ENCODE measurements around the gene MMP2.

MMP2 gene

GRCh38 chr16:55534756-55535155 is 55.8 kb downstream of the MMP2 start:
- Histone ChIP-seq H3K9ac (ENCODE audit: low read depth, low read length) (no peak overlapping the region), H3K4me1 (ENCODE audit: insufficient read depth, low read length) (no peaks in the 10 kb centered on the region), H3K9me3 (ENCODE audit: control insufficient read depth, insufficient read depth, low read length) (no peaks in the 10 kb centered on the region), H3K36me3 (ENCODE audit: insufficient read depth, low read length) (no peaks in the 10 kb centered on the region)

DNA sequence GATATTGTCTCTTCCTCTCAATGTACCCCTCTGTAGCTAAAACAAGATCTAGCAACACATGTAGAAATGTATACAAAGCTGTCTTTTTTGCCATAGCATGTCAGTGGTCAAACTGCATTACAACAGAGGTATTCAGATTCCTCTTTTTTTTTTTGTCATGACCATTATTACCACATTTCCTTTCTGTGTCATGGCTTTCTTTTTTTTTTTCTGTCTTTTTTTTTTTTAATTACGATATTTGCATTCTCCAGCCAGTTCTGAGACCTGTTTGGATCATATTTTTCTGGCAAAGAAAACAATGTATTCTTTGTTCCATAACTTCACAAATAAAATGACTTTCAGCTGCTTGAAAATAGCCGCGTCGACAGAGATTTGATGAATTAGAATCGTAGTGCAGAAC is 60.1 kb downstream of the MMP2 start:
- no peaks in the 10 kb centered on the region for H3K36me3 ChIP-seq (ENCODE audit: insufficient read depth, low read length)
- H3K9ac ChIP-seq (ENCODE audit: low read depth, low read length), result no peak overlapping the region
- H3K4me1 ChIP-seq (ENCODE audit: insufficient read depth, low read length), result no peaks in the 10 kb centered on the region
- no peaks in the 10 kb centered on the region for H3K9me3 ChIP-seq (ENCODE audit: control insufficient read depth, insufficient read depth, low read length)

GRCh38 chr16:55539488-55539887 is 60.5 kb downstream of the MMP2 start:
- Histone ChIP-seq H3K4me1 (ENCODE audit: insufficient read depth, low read length) (no peaks in the 10 kb centered on the region), H3K36me3 (ENCODE audit: insufficient read depth, low read length) (no peaks in the 10 kb centered on the region), H3K9me3 (ENCODE audit: control insufficient read depth, insufficient read depth, low read length) (no peaks in the 10 kb centered on the region), H3K9ac (ENCODE audit: low read depth, low read length) (no peak overlapping the region)

DNA sequence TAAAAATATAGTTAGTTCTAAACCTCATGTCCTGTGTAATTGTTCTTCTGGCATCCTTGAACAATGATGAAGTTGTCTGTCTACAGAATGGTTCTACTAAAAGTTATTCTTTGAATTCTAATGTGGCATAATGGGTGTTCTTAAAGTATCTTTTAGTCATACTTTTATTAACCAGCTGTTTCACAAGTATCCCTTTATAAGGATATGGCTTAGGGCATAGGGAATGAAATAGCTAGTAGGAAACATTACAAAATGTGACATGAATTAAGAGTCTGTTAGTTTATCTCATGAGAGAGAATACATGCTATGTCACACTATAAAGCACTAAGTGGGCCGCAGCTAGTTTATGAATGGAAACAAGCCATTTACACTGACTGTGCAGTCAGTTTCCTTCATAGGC is 61.2 kb downstream of the MMP2 start:
- H3K9ac ChIP-seq (ENCODE audit: low read depth, low read length), result no peak overlapping the region
- H3K4me1 ChIP-seq (ENCODE audit: insufficient read depth, low read length), result no peaks in the 10 kb centered on the region
- H3K9me3 ChIP-seq (ENCODE audit: control insufficient read depth, insufficient read depth, low read length), result no peaks in the 10 kb centered on the region
- no peaks in the 10 kb centered on the region for H3K36me3 ChIP-seq (ENCODE audit: insufficient read depth, low read length)

DNA sequence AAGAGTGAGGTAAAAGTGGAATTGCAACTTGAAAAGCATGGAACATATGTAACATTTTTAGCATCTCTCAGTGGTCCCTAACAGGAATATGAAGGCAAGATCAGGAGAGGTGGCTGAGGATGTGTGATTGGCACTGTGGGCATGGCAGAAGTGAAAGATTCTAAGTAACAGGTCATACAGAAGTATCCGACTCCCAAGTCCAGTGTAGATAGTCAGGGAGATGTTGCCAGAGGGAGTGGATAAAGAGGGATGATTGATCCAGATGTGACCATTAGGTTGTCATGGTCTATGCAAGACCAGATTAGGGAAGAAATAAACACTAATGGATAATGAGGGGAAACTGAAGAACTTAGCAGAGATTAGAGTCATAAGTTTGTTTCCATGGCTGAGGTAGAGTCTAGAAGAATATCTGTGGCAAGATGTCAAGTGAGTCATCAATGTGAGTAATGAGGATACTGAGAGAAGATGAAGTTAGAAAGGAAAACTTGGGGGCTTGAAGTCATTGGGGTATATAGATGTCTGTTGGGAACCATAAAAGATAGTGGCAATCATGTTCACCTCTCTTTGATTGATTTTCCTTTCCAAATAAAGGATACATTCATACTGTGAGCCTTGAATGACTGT is 63.6 kb downstream of the MMP2 start:
- H3K9me3 ChIP-seq (ENCODE audit: control insufficient read depth, insufficient read depth, low read length), result no peaks in the 10 kb centered on the region
- no peaks in the 10 kb centered on the region for H3K36me3 ChIP-seq (ENCODE audit: insufficient read depth, low read length)
- no peak overlapping the region for H3K9ac ChIP-seq (ENCODE audit: low read depth, low read length)
- no peaks in the 10 kb centered on the region for H3K4me1 ChIP-seq (ENCODE audit: insufficient read depth, low read length)

- no peak overlapping the region for H3K9ac ChIP-seq (ENCODE audit: low read depth, low read length)
- no peaks in the 10 kb centered on the region for H3K4me1 ChIP-seq (ENCODE audit: insufficient read depth, low read length)
- H3K9me3 ChIP-seq (ENCODE audit: control insufficient read depth, insufficient read depth, low read length), result no peaks in the 10 kb centered on the region
- H3K36me3 ChIP-seq (ENCODE audit: insufficient read depth, low read length), result no peaks in the 10 kb centered on the region
Measured at GRCh38 chr16:55543472-55543871, 64.5 kb downstream of the MMP2 start.

- H3K4me1 ChIP-seq (ENCODE audit: insufficient read depth, low read length), result no peaks in the 10 kb centered on the region
- no peak overlapping the region for H3K9ac ChIP-seq (ENCODE audit: low read depth, low read length)
- 0 out of 2 replicates have a peak, but pooled peaks cover 2% of the 10 kb centered on the region for H3K9me3 ChIP-seq (ENCODE audit: control insufficient read depth, insufficient read depth, low read length)
- H3K36me3 ChIP-seq (ENCODE audit: insufficient read depth, low read length), result no peaks in the 10 kb centered on the region
Measured at GRCh38 chr16:55552621-55553020, 73.6 kb downstream of the MMP2 start.

DNA sequence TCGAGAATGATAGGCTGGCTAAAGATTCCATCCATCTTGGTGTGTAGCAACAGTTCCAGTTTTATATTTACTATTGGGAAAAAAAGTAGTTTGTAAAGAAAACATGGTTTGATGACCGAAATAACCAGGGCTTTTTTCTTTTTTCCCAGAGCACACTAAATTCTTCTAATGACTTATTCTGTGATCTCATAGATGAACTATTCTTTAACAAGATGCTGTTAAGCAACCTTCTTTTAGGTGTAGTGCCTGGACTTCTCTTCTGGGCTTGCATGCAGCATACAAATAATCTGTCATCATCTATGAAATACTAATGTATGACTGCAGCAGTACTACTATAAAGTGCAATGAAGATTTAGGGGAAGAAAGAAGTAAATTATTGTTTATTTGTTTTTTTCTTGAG is 76.4 kb downstream of the MMP2 start:
- H3K36me3 ChIP-seq (ENCODE audit: insufficient read depth, low read length), result no peaks in the 10 kb centered on the region
- 0 out of 2 replicates have a peak, but pooled peaks cover 2% of the 10 kb centered on the region for H3K9me3 ChIP-seq (ENCODE audit: control insufficient read depth, insufficient read depth, low read length)
- no peak overlapping the region for H3K9ac ChIP-seq (ENCODE audit: low read depth, low read length)
- no peaks in the 10 kb centered on the region for H3K4me1 ChIP-seq (ENCODE audit: insufficient read depth, low read length)

Measured in ES-I3 (cell line).